Measurements from ENCODE around the gene ANO2.

ANO2 gene

DNA sequence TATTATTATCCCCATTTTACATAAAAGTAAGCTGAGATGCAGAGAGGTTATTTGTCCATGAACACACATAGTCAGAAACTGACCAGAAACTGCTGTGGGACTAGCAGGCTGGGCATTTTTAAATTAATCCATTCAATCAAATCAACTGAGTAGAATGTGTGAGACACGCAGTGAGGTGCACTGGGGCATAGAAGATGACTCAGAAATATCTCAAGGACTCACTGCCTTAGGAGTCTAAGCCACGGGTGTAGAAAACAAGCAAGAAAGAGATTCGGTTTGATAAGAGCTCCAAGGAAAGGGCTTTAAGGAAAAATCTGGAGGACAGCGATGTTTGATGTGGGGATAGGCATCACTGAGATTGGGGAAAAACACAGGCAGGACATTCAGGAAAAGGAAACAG, 127.8 kb downstream of the ANO2 start:
- H3K4me1 ChIP-seq (ENCODE audit: insufficient read depth, insufficient read length), result no peaks in the 10 kb centered on the region
- H3K4me3 ChIP-seq (ENCODE audit: insufficient read length, low read depth), result no peak overlapping the region
- no peaks in the 10 kb centered on the region for H3K36me3 ChIP-seq (ENCODE audit: insufficient read depth, insufficient read length, low read length)
- DNase-seq (ENCODE audit: low read depth, low spot score), result no peak
- H3K9ac ChIP-seq (ENCODE audit: insufficient read length, low read depth), result no peak overlapping the region
- peaks cover 4% of the 10 kb centered on the region for H3K27me3 ChIP-seq (ENCODE audit: insufficient read depth, insufficient read length)
- H3K9me3 ChIP-seq (ENCODE audit: insufficient read depth, low read length), result peaks cover 53% of the 10 kb centered on the region
- TF ChIP-seq ZNF274 (IDR thresholded peaks at IDR 0.05; ENCODE audit: low read depth, low read length) (no peak), SUZ12 (IDR thresholded peaks at IDR 0.05; ENCODE audit: extremely low read depth, insufficient read depth, insufficient read length) (no peak), YY1 (IDR thresholded peaks at IDR 0.05; ENCODE audit: insufficient read depth, insufficient read length) (no peak)

DNA sequence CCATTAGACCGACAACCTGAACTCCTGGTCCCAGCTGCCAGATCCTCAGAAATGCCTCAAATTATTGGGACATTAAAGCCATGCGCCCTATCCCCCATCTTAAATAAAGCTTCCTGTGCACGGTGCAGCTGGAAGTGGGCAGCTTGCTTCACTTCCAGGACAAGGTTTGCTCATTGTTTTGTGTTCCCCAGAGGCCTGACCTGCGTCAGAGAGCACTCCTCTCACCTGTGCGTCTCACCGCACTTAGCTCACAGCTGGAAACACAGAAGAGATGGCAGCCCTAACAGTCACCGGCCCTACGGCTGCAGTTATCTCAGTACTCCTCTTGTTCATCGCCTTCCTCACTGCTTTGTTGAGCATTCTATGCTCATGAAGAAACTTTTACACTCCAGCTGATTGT, 135.5 kb downstream of the ANO2 start:
- peaks cover 4% of the 10 kb centered on the region for H3K27me3 ChIP-seq (ENCODE audit: insufficient read depth, insufficient read length)
- peaks cover 11% of the 10 kb centered on the region; the same call in 1 of the 2 replicates for H3K9me3 ChIP-seq (ENCODE audit: insufficient read depth, low read length)
- no peak for DNase-seq (ENCODE audit: low read depth, low spot score)
- H3K4me3 ChIP-seq (ENCODE audit: insufficient read length, low read depth), result no peak overlapping the region
- no peaks in the 10 kb centered on the region for H3K4me1 ChIP-seq (ENCODE audit: insufficient read depth, insufficient read length)
- no peak for TF ChIP-seq YY1 (IDR thresholded peaks at IDR 0.05; ENCODE audit: insufficient read depth, insufficient read length)
- TF ChIP-seq SUZ12 (IDR thresholded peaks at IDR 0.05; ENCODE audit: extremely low read depth, insufficient read depth, insufficient read length), result no peak
- TF ChIP-seq ZNF274 (IDR thresholded peaks at IDR 0.05; ENCODE audit: low read depth, low read length), result no peak
- H3K9ac ChIP-seq (ENCODE audit: insufficient read length, low read depth), result no peak overlapping the region
- no peaks in the 10 kb centered on the region for H3K36me3 ChIP-seq (ENCODE audit: insufficient read depth, insufficient read length, low read length)

DNA sequence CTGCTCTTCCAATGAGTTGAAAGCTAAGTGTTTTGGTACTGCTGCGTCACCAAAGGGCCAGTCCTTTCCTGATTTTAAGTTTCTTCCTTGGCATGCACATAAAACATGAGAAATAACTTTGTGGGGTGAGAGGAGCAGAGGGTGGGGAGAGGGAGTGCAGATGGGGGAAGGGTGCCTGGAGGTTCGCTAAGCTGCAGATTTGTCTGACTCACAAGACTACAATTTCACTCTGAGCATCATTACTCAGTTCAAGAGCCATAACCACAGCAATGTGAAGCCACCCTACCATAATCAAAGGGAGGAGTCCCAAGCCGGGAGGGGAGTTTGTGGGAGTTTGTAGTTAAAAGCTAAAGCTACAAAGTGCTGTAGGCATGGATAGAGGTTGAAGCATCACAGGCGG, 136.1 kb downstream of the ANO2 start:
- TF ChIP-seq ZNF274 (IDR thresholded peaks at IDR 0.05; ENCODE audit: low read depth, low read length) (no peak), SUZ12 (IDR thresholded peaks at IDR 0.05; ENCODE audit: extremely low read depth, insufficient read depth, insufficient read length) (no peak), YY1 (IDR thresholded peaks at IDR 0.05; ENCODE audit: insufficient read depth, insufficient read length) (no peak)
- H3K36me3 ChIP-seq (ENCODE audit: insufficient read depth, insufficient read length, low read length), result no peaks in the 10 kb centered on the region
- 0 out of 2 replicates have a peak, but pooled peaks cover 5% of the 10 kb centered on the region for H3K9me3 ChIP-seq (ENCODE audit: insufficient read depth, low read length)
- H3K4me1 ChIP-seq (ENCODE audit: insufficient read depth, insufficient read length), result no peaks in the 10 kb centered on the region
- no peak overlapping the region for H3K4me3 ChIP-seq (ENCODE audit: insufficient read length, low read depth)
- no peak for DNase-seq (ENCODE audit: low read depth, low spot score)
- peaks cover 4% of the 10 kb centered on the region for H3K27me3 ChIP-seq (ENCODE audit: insufficient read depth, insufficient read length)
- H3K9ac ChIP-seq (ENCODE audit: insufficient read length, low read depth), result no peak overlapping the region

DNA sequence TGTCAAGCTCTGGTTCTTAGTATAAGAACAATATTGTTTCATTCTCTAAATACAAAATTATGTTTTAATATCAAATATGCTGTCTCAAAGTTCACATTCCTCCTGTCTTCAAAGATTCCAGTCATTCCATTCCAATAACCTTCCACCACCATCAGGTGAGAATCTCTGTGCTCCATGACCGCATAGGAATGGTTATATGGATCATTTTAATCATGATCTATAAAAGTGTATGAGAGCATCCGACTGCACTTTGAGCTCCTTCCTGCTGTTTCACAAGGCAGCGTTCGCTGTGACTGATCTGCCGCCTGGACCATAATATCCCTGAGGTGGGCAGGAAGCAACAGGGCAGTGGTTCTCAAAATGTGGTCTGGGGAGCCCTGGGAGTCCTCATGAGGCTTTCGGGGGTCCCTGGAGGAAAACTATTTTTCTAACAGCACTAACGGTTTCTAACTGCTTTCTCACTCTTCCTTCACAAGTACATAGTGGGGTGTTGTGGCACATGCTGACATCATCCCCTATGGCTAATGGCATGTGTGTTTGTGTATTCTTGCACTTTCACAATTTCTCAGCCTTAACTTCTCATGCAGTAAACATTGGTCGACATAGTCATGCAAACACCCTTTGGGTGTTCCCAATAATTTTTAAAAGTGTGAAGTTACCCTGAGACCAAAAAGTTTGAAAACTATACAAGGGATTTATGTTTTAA, 137.4 kb downstream of the ANO2 start:
- Histone ChIP-seq H3K9ac (ENCODE audit: insufficient read length, low read depth) (no peak overlapping the region), H3K4me3 (ENCODE audit: insufficient read length, low read depth) (no peak overlapping the region), H3K9me3 (ENCODE audit: insufficient read depth, low read length) (no peaks in the 10 kb centered on the region), H3K27me3 (ENCODE audit: insufficient read depth, insufficient read length) (no peaks in the 10 kb centered on the region), H3K36me3 (ENCODE audit: insufficient read depth, insufficient read length, low read length) (no peaks in the 10 kb centered on the region), H3K4me1 (ENCODE audit: insufficient read depth, insufficient read length) (no peaks in the 10 kb centered on the region)
- DNase-seq (ENCODE audit: low read depth, low spot score), result no peak
- TF ChIP-seq SUZ12 (IDR thresholded peaks at IDR 0.05; ENCODE audit: extremely low read depth, insufficient read depth, insufficient read length) (no peak), ZNF274 (IDR thresholded peaks at IDR 0.05; ENCODE audit: low read depth, low read length) (no peak), YY1 (IDR thresholded peaks at IDR 0.05; ENCODE audit: insufficient read depth, insufficient read length) (no peak)

DNA sequence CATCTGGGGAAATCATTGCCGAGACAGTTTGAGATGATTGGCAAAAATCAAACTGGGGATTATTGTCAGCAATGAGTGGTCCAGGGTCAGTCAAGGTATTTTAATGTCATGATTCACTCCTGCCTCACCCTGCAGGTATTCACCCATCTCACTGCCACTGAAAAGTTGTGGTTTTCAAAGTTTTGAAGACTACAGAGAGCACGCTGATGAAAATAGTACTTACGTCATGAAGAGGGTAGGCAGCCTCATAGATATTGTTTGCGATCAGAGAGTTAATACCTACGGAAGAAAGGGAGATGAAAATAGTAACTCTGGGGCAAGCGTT, 138.0 kb downstream of the ANO2 start:
- Histone ChIP-seq H3K9me3 (ENCODE audit: insufficient read depth, low read length) (no peaks in the 10 kb centered on the region), H3K36me3 (ENCODE audit: insufficient read depth, insufficient read length, low read length) (no peaks in the 10 kb centered on the region), H3K4me3 (ENCODE audit: insufficient read length, low read depth) (no peak overlapping the region), H3K9ac (ENCODE audit: insufficient read length, low read depth) (no peak overlapping the region), H3K4me1 (ENCODE audit: insufficient read depth, insufficient read length) (no peaks in the 10 kb centered on the region), H3K27me3 (ENCODE audit: insufficient read depth, insufficient read length) (no peaks in the 10 kb centered on the region)
- no peak for DNase-seq (ENCODE audit: low read depth, low spot score)
- TF ChIP-seq YY1 (IDR thresholded peaks at IDR 0.05; ENCODE audit: insufficient read depth, insufficient read length) (no peak), ZNF274 (IDR thresholded peaks at IDR 0.05; ENCODE audit: low read depth, low read length) (no peak), SUZ12 (IDR thresholded peaks at IDR 0.05; ENCODE audit: extremely low read depth, insufficient read depth, insufficient read length) (no peak)

DNA sequence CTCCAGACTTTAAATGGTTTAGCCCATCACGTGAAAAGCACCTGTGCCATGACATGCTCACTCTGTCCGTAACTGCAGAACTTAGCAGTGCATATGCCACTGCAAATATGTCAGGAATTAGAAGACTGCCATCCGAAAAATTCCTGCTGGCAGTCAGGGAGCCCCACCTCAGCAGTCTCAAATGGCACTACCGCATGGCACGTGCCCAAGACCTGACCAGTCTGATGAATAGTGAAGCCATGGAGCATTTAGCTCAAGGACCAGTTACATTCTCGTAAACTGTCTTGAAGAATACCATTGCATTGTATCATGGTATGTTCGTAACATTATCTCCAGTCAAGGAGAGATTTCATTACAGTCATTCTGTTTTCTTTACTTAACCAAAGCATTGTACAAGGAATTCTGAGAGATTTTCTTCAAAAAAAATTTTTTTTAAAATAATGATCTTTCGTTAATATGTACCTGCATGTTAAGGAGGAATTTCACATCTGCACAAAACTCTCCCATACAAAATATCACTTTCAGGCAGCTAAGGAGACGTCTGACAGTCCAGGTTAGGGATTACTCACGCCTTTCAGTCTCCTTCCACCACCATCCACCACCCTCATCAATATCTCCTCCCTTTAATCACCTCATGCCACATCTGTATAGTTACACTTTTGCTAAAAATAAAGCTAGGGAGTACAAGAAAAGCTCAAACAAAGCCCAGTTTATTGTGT, 138.5 kb downstream of the ANO2 start:
- no peaks in the 10 kb centered on the region for H3K36me3 ChIP-seq (ENCODE audit: insufficient read depth, insufficient read length, low read length)
- H3K27me3 ChIP-seq (ENCODE audit: insufficient read depth, insufficient read length), result no peaks in the 10 kb centered on the region
- no peak overlapping the region for H3K4me3 ChIP-seq (ENCODE audit: insufficient read length, low read depth)
- TF ChIP-seq SUZ12 (IDR thresholded peaks at IDR 0.05; ENCODE audit: extremely low read depth, insufficient read depth, insufficient read length) (no peak), ZNF274 (IDR thresholded peaks at IDR 0.05; ENCODE audit: low read depth, low read length) (no peak), YY1 (IDR thresholded peaks at IDR 0.05; ENCODE audit: insufficient read depth, insufficient read length) (no peak)
- no peaks in the 10 kb centered on the region for H3K4me1 ChIP-seq (ENCODE audit: insufficient read depth, insufficient read length)
- H3K9me3 ChIP-seq (ENCODE audit: insufficient read depth, low read length), result no peaks in the 10 kb centered on the region
- no peak overlapping the region for H3K9ac ChIP-seq (ENCODE audit: insufficient read length, low read depth)
- no peak for DNase-seq (ENCODE audit: low read depth, low spot score)

DNA sequence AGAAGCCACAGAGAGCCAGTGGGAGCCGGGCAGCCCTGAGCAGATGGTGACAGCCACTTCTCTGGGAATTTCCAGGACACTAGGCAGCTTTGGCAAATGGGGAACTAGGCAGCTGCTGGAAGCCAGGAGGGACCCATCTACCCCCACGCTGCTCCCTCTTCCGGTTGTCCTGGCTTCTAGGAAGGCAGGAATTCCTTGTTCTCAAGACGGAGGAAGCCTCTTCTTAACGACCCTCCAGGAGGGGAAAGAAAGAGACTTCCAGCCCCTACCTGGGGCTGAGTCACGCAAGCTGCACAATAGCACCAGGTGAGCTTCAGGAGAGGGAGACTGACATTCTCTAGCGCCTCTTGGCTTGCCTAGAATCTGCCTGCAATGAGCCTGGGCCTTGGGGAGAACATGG, 141.5 kb downstream of the ANO2 start:
- no peak for DNase-seq (ENCODE audit: low read depth, low spot score)
- no peaks in the 10 kb centered on the region for H3K4me1 ChIP-seq (ENCODE audit: insufficient read depth, insufficient read length)
- H3K9ac ChIP-seq (ENCODE audit: insufficient read length, low read depth), result no peak overlapping the region
- no peak overlapping the region for H3K4me3 ChIP-seq (ENCODE audit: insufficient read length, low read depth)
- no peaks in the 10 kb centered on the region for H3K36me3 ChIP-seq (ENCODE audit: insufficient read depth, insufficient read length, low read length)
- no peaks in the 10 kb centered on the region for H3K27me3 ChIP-seq (ENCODE audit: insufficient read depth, insufficient read length)
- H3K9me3 ChIP-seq (ENCODE audit: insufficient read depth, low read length), result no peaks in the 10 kb centered on the region
- TF ChIP-seq ZNF274 (IDR thresholded peaks at IDR 0.05; ENCODE audit: low read depth, low read length), result no peak
- no peak for TF ChIP-seq YY1 (IDR thresholded peaks at IDR 0.05; ENCODE audit: insufficient read depth, insufficient read length)
- TF ChIP-seq SUZ12 (IDR thresholded peaks at IDR 0.05; ENCODE audit: extremely low read depth, insufficient read depth, insufficient read length), result no peak
